HL-60 (cell line): ENCODE data around the gene CREB5.

Source experiments
- CTCF ChIP-seq: IDR thresholded peaks from one replicate; pipeline ENCODE4 v1.5.1; 2011; ENCODE audit warnings: low read length, control low read depth, inconsistent platforms; ENCODE audit not compliant: insufficient read depth
- GABPA ChIP-seq: IDR thresholded peaks from 2 replicates; pipeline ENCODE4 v1.6.1; 2012; ENCODE audit warnings: low read depth
- POLR2AphosphoS5 ChIP-seq: IDR thresholded peaks from 2 replicates; pipeline ENCODE4 v1.6.1; 2012; ENCODE audit warnings: low read depth
- REST ChIP-seq: IDR thresholded peaks from 2 replicates; pipeline ENCODE4 v1.6.1; 2012; ENCODE audit warnings: low read depth; ENCODE audit not compliant: insufficient replicate concordance
- SPI1 ChIP-seq: IDR thresholded peaks from 2 replicates; pipeline ENCODE4 v1.6.1; 2012; ENCODE audit warnings: low read depth, mild to moderate bottlenecking, borderline replicate concordance

GRCh38 chr7:28573059-28573553, 160.8 kb downstream of the CREB5 start:
- TF ChIP-seq CTCF: no peak
- TF ChIP-seq POLR2AphosphoS5: no peak
- no peak for TF ChIP-seq GABPA
- TF ChIP-seq REST: no peak
- no peak for TF ChIP-seq SPI1
